HFFc6 (cell line): ENCODE measurements around the gene NR0B2. TPM values are rescaled to one million over a fixed set of nuclear protein-coding genes. Genes with fewer than 3 reads are reported as not detected.

ENCODE experiments used
- DNase-seq: peaks from one replicate; pipeline ENCODE4 v3.0.0-alpha.2; 2018
- H3K27ac Mint-ChIP-seq: 2 replicates; pipeline ENCODE4 v1.8.0; 2020; ENCODE audit warnings: mild to moderate bottlenecking, mixed read lengths
- H3K27me3 Mint-ChIP-seq: 2 replicates; pipeline ENCODE4 v1.8.0; 2021; ENCODE audit warnings: mild to moderate bottlenecking, moderate library complexity, mixed read lengths; ENCODE audit not compliant: insufficient read depth
- H3K36me3 Mint-ChIP-seq: 2 replicates; pipeline ENCODE4 v1.8.0; 2021; ENCODE audit warnings: low read depth, mixed read lengths
- H3K4me1 Mint-ChIP-seq: 2 replicates; pipeline ENCODE4 v1.8.0; 2020; ENCODE audit warnings: low read depth, mixed read lengths
- H3K4me3 Mint-ChIP-seq: 2 replicates; pipeline ENCODE4 v1.8.0; 2020; ENCODE audit warnings: mild to moderate bottlenecking, moderate library complexity, mixed read lengths
- H3K9me3 Mint-ChIP-seq: 2 replicates; pipeline ENCODE4 v1.8.0; 2020; ENCODE audit warnings: mild to moderate bottlenecking, mixed read lengths
- total RNA-seq, 6 experiments: library from RNA; stranded (reverse); fragmentation: NEBNext Ultra II Directional; extraction: Animal tissue kit (Norgen Biotek cat#: 25700); gene quantifications; 2 replicates in 1 of 6; 3 replicates in 5 of 6; pipeline ENCODE4 v1.2.3, GENCODE V29; 2021
- TF ChIP-seq, protein P1 (sequence below): fragments of 200-600 bp; sonication (generic); IDR thresholded peaks from 2 replicates; pipeline ENCODE4 v1.5.0; 2021; ENCODE audit warnings: antibody characterized with exemption, mild to moderate bottlenecking

The NR0B2 gene
- total RNA-seq, 6 experiments from 2014 or later = not detected

- peaks cover 18% of the 10 kb centered on the region for H3K4me1 Mint-ChIP-seq
- no peak overlapping the region for H3K4me3 Mint-ChIP-seq
- peaks cover 17% of the 10 kb centered on the region for H3K27me3 Mint-ChIP-seq
- H3K9me3 Mint-ChIP-seq = no peaks in the 10 kb centered on the region
- no peaks in the 10 kb centered on the region for H3K36me3 Mint-ChIP-seq
- no peak for DNase-seq
- no peak overlapping the region for H3K27ac Mint-ChIP-seq
- TF ChIP-seq, protein P1, sequence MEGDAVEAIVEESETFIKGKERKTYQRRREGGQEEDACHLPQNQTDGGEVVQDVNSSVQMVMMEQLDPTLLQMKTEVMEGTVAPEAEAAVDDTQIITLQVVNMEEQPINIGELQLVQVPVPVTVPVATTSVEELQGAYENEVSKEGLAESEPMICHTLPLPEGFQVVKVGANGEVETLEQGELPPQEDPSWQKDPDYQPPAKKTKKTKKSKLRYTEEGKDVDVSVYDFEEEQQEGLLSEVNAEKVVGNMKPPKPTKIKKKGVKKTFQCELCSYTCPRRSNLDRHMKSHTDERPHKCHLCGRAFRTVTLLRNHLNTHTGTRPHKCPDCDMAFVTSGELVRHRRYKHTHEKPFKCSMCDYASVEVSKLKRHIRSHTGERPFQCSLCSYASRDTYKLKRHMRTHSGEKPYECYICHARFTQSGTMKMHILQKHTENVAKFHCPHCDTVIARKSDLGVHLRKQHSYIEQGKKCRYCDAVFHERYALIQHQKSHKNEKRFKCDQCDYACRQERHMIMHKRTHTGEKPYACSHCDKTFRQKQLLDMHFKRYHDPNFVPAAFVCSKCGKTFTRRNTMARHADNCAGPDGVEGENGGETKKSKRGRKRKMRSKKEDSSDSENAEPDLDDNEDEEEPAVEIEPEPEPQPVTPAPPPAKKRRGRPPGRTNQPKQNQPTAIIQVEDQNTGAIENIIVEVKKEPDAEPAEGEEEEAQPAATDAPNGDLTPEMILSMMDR = no peak
Measured at GRCh38 chr1:26911399-26912146, 2.2 kb downstream of the NR0B2 start.

GRCh38 chr1:26910343-26911160 is 3.2 kb downstream of the NR0B2 start:
- H3K36me3 Mint-ChIP-seq = no peaks in the 10 kb centered on the region
- no peak overlapping the region for H3K4me3 Mint-ChIP-seq
- no peak for DNase-seq
- H3K4me1 Mint-ChIP-seq = peaks cover 18% of the 10 kb centered on the region
- no peaks in the 10 kb centered on the region for H3K9me3 Mint-ChIP-seq
- peaks cover 12% of the 10 kb centered on the region for H3K27me3 Mint-ChIP-seq
- H3K27ac Mint-ChIP-seq = no peak overlapping the region
- TF ChIP-seq, protein P1 = no peak

GRCh38 chr1:26909951-26910342 is 3.8 kb downstream of the NR0B2 start:
- H3K27me3 Mint-ChIP-seq = peaks cover 12% of the 10 kb centered on the region
- H3K36me3 Mint-ChIP-seq = no peaks in the 10 kb centered on the region
- no peak overlapping the region for H3K4me3 Mint-ChIP-seq
- H3K4me1 Mint-ChIP-seq = peaks cover 18% of the 10 kb centered on the region
- TF ChIP-seq, protein P1 = no peak
- H3K27ac Mint-ChIP-seq = no peak overlapping the region
- DNase-seq = no peak
- no peaks in the 10 kb centered on the region for H3K9me3 Mint-ChIP-seq

- Mint-ChIP-seq H3K4me3 (peak overlapping the region; percentile 5; the same call in 1 of the 2 replicates), H3K36me3 (no peaks in the 10 kb centered on the region), H3K27me3 (peaks cover 10% of the 10 kb centered on the region), H3K9me3 (no peaks in the 10 kb centered on the region), H3K4me1 (peaks cover 18% of the 10 kb centered on the region), H3K27ac (peak overlapping the region; percentile 74)
- TF ChIP-seq, protein P1 = no peak
- peak; percentile 98 for DNase-seq
Measured at GRCh38 chr1:26907071-26907917, 6.5 kb downstream of the NR0B2 start.

GRCh38 chr1:26900815-26901511 is 12.8 kb downstream of the NR0B2 start:
- TF ChIP-seq, protein P1 = no peak
- Mint-ChIP-seq H3K36me3 (peaks cover 20% of the 10 kb centered on the region), H3K27ac (peak overlapping the region; percentile 97), H3K27me3 (no peaks in the 10 kb centered on the region; the same call in 1 of the 2 replicates), H3K4me1 (peaks cover 26% of the 10 kb centered on the region), H3K9me3 (no peaks in the 10 kb centered on the region), H3K4me3 (peak overlapping the region; percentile 95)
- DNase-seq = no peak
